ENCODE results near the gene AK3. TPM values are rescaled to one million over a fixed set of nuclear protein-coding genes. Genes with fewer than 3 reads are reported as not detected.
"Not testable (repeated sequence)": the region's sequence is repeated elsewhere in the genome, so short reads cannot be mapped to it uniquely, and the experiment has no call there.

The AK3 gene
- total RNA-seq, 1 experiment from 2014 or later: 88.8 TPM

- no peak for DNase-seq (ENCODE audit: low read depth)
Measured at GRCh38 chr9:4668604-4669003, 72.4 kb downstream of the AK3 start.

GRCh38 chr9:4667681-4668080 lies 73.3 kb downstream of the AK3 start:
- no peak for DNase-seq (ENCODE audit: low read depth)

GRCh38 chr9:4666042-4666699 lies 74.8 kb downstream of the AK3 start, which contains the start of gene SPATA6L:
TSS of gene SPATA6L (minus strand) at chr9:4666480. CDS start at chr9:4666250, 230 bp downstream.
- DNase-seq (ENCODE audit: low read depth): peak; percentile 27

GRCh38 chr9:4665357-4665756 lies 75.6 kb downstream of the AK3 start:
- no peak for DNase-seq (ENCODE audit: low read depth)

GRCh38 chr9:4663956-4664355 lies 77.0 kb downstream of the AK3 start:
- no peak for DNase-seq (ENCODE audit: low read depth)

- DNase-seq (ENCODE audit: low read depth): no peak
Measured at GRCh38 chr9:4662989-4663792, 77.8 kb downstream of the AK3 start.

- DNase-seq (ENCODE audit: low read depth): peak; percentile 85
Measured at GRCh38 chr9:4662108-4662988, 78.7 kb downstream of the AK3 start, which contains the start of gene PLPP6. TSS of gene PLPP6 (plus strand) at chr9:4662294. CDS start at chr9:4662376, 82 bp downstream.

- no peak for DNase-seq (ENCODE audit: low read depth)
Measured at GRCh38 chr9:4661611-4662010, 79.4 kb downstream of the AK3 start.

GRCh38 chr9:4661165-4661564 lies 79.8 kb downstream of the AK3 start:
- DNase-seq (ENCODE audit: low read depth): no peak

- not testable (repeated sequence) for DNase-seq (ENCODE audit: low read depth)
Measured at GRCh38 chr9:4660665-4661064, 80.3 kb downstream of the AK3 start.

Other genes with a start within 250 kb of the AK3 start
- 7.6 and 7.7 TPM in 2 replicates for gene PLPP6, start 78.9 kb downstream of the AK3 start, total RNA-seq (2014; rRNA removed; shearing (Covaris generic))
- gene SPATA6L, start 74.7 kb downstream of the AK3 start, total RNA-seq (2014; rRNA removed; shearing (Covaris generic)): 0.92 and 1.0 TPM in 2 replicates
- 11.3 and 15.6 TPM in 2 replicates for gene CDC37L1, start 61.6 kb downstream of the AK3 start, total RNA-seq (2014; rRNA removed; shearing (Covaris generic))
- gene RCL1, start 51.7 kb upstream of the AK3 start, total RNA-seq (2014; rRNA removed; shearing (Covaris generic)): 31.6 and 34.7 TPM in 2 replicates
- 3.1 and 3.9 TPM in 2 replicates for gene JAK2, start 244.1 kb upstream of the AK3 start, total RNA-seq (2014; rRNA removed; shearing (Covaris generic))